Measurements from ENCODE around the gene LSAMP. TPM values are rescaled to one million over a fixed set of nuclear protein-coding genes. Genes with fewer than 3 reads are reported as not detected.

Gene LSAMP
- total RNA-seq, 1 experiment from 2014 or later, result 0.90 TPM

GRCh38 chr3:115808244-115808643 is 637.0 kb downstream of the LSAMP start:
- DNase-seq, result no peak
- Histone ChIP-seq H3K4me2 (ENCODE audit: insufficient read depth, insufficient read length, low read length) (no peak overlapping the region), H3K27me3 (ENCODE audit: insufficient read depth, low read length) (no peaks in the 10 kb centered on the region), H2BK5ac (ENCODE audit: insufficient read length, low read length) (no peak overlapping the region), H3K9ac (ENCODE audit: extremely low read depth, insufficient read length, low read length) (no peak overlapping the region), H2BK20ac (ENCODE audit: low read depth, low read length, poor library complexity, severe bottlenecking) (no peak overlapping the region), H2BK12ac (ENCODE audit: insufficient read length, low read depth, low read length) (no peak overlapping the region), H4K20me1 (ENCODE audit: control insufficient read depth, insufficient read depth, insufficient read length) (no peaks in the 10 kb centered on the region), H3K9me3 (ENCODE audit: control insufficient read depth, low read depth, low read length) (no peaks in the 10 kb centered on the region), H3K79me2 (ENCODE audit: insufficient read depth, low read length) (no peaks in the 10 kb centered on the region), H3K23ac (ENCODE audit: insufficient read length, low read depth, low read length) (no peak overlapping the region), H3T11ph (ENCODE audit: low read length) (no peak overlapping the region), H2AK5ac (ENCODE audit: insufficient read length, low read length) (no peak overlapping the region), H3K56ac (ENCODE audit: insufficient read length, low read depth, low read length) (no peak overlapping the region), H3K18ac (ENCODE audit: insufficient read length, low read depth, low read length) (no peak overlapping the region), H4K8ac (replicated peaks; ENCODE audit: insufficient read length, low read depth, low read length) (no peak overlapping the region), H2BK120ac (ENCODE audit: low read depth, low read length, poor library complexity, severe bottlenecking) (no peak overlapping the region), H3K14ac (ENCODE audit: insufficient read depth, low read length) (no peak overlapping the region), H3K27ac (ENCODE audit: insufficient read length, low read depth, low read length) (no peak overlapping the region), H3K4ac (ENCODE audit: low read depth, low read length) (no peak overlapping the region), H3K23me2 (ENCODE audit: insufficient read length, low read depth, low read length, poor library complexity, severe bottlenecking) (no peaks in the 10 kb centered on the region), H2BK15ac (ENCODE audit: low read depth, low read length) (no peak overlapping the region), H3K79me1 (ENCODE audit: insufficient read depth, low read depth, low read length, poor library complexity, severe bottlenecking) (no peaks in the 10 kb centered on the region), H4K91ac (ENCODE audit: insufficient read length, low read depth, low read length) (no peak overlapping the region), H3K4me1 (ENCODE audit: insufficient read depth, low read length) (peaks cover 12% of the 10 kb centered on the region), H4K5ac (ENCODE audit: insufficient read length, low read depth, low read length) (no peak overlapping the region), H2AFZ (ENCODE audit: low read length) (no peak overlapping the region)
- no peaks in the 10 kb centered on the region for H3K27me3 Mint-ChIP-seq (ENCODE audit: low read depth)
- H3K27ac Mint-ChIP-seq, result no peak overlapping the region
- H3K9me3 Mint-ChIP-seq, result no peaks in the 10 kb centered on the region
- no peak for TF ChIP-seq CTCF (conservative IDR thresholded peaks at IDR 0.05)
- H3K4me1 Mint-ChIP-seq, result peaks cover 28 to 36% of the 10 kb centered on the region in 2 experiments
- no peak overlapping the region for H3K4me3 Mint-ChIP-seq
- no peaks in the 10 kb centered on the region; a peak in 1 of 7 replicates for H3K36me3 Mint-ChIP-seq (ENCODE audit: insufficient read depth in 1 of 3, low read depth in 3 of 3)
- no CpG with 5 or more reads among the region's 1 CpG for WGBS (ENCODE audit: extremely low coverage, insufficient read length, low lambda C conversion rate)
